HG03039 (cell line): Measurements from ENCODE around the gene SYNE2.

ENCODE experiments used
- ATAC-seq: cut with Tn5 transposase; IDR thresholded peaks from one replicate; pipeline ENCODE4 v1.9.1; 2021; ENCODE audit warnings: mild to moderate bottlenecking, moderate library complexity; ENCODE audit not compliant: unreplicated experiment

The SYNE2 gene

DNA sequence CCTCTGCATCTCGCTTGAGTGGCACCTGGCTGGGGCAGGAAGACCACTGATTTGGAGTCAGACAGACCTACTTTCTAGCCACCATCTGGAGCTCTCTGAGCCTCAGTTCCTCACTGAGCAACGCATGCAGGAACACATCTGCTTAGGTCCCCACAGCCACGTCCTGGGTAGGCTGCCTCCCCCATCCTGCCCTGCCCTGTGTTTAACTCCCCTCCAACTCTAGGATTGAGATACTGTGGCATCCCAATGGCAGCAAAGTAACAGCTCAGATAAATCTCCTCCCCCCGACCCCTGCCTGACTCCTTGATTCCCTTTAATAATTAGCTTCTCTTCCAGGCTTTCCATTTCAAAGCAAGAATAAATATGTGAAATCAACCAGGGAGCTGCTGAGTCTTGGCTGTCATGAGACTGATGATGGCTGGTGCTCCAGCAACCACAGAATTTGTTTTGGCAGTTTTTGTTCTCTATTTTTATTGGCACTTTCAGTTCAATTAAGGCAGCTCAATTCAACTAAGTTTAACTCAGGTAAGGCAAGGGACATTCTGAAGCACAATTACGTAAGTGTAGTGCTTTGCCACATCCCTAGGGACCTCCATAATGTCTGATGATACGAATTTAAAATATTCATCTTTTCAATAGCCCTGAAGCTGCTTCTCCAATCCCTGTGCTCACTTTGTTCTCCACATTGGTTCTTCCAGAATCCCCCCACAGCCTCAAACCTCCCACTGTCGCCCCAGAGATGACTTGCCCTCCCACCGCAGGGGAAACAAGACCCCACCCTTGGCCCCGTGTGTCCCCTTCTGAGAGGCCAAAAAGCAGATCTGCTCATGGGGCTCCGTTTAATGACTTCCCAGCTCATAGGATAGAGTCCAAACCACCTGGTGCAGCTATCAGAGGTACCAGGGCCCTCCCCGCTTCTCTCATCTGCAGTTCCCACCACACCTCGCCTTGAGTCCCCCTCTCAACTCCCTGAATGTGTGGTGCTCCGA lies 383.1 kb downstream of the SYNE2 start:
- peak; percentile 48 for ATAC-seq

DNA sequence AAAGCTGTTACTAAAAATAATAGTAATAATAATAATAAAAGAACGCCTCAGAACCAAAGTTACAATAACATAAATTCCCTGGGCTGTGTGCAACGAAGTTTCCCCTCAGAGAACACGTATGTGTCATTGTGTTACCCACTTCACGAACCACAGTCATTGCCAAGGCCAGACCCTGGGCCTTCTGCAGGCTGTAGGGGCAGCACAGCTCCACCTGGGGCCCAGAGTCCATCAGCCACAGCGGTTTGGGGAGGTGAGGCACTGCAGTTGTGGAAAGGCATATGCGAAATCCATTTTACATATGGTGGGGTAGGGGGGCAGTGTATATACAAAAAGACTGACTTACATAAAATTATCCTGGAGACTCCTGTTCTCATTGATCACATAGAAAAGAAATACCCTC lies 385.2 kb downstream of the SYNE2 start:
- ATAC-seq, result no peak

- ATAC-seq, result no peak
These were observed 385.8 kb downstream of the SYNE2 start for GRCh38 chr14:64238631-64239030.

DNA sequence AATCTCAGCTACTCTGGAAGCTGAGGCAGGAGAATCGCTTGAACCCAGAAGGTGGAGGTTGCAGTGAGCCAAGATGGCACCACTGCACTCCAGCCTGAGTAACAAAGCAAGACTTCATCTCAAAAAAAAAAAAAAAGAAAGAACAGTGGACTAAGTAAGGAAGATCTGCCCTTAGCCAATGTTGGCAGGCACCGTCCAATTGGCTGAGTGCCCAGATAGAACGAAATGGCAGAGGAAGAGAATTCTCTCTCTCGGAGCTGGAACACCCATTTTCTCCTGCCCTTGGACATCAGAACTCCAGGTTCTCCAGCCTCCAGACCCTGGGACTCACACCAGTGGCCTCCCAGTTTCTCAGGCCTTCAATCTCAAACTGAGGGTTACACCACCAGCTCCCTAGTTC lies 391.5 kb downstream of the SYNE2 start:
- no peak for ATAC-seq

DNA sequence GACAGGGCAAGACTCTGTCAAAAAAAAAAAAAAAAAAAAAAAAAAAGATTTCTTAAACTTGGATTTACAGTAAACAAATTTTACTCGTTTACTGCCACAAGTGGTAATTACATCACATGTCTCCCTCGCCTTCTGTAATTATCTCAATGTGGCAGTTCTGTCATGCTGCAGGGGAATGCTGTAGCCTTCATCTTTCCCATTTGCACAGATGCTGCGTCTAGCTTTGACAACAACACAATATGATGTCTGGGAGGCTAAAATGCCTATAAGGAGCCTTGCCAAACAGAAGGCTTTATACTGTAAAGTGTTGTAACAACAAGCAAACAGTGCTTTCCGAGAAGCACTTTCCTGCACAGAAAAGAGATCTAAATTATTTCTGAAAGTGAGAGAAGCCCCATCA lies 392.7 kb downstream of the SYNE2 start:
- no peak for ATAC-seq

- no peak for ATAC-seq
These were observed 393.9 kb downstream of the SYNE2 start for GRCh38 chr14:64246688-64247087.

DNA sequence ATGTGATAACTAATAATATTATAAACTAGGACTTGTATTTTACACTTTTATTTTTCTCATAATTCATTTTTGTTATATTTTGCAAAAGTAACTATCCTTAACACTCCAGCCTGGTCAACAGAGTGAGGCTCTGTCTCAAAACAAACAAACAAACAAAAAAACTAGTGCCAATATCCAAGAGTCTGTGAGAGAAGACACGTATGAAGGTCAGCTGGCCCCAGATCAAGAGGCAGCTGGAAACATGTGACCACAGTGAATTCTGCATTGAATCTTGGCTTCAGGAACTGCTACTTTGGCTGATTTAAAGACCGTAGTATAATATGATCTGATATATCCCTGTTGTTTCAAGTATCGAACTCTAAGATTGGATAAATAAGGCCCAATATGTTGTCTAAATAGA lies 394.4 kb downstream of the SYNE2 start:
- ATAC-seq, result no peak

DNA sequence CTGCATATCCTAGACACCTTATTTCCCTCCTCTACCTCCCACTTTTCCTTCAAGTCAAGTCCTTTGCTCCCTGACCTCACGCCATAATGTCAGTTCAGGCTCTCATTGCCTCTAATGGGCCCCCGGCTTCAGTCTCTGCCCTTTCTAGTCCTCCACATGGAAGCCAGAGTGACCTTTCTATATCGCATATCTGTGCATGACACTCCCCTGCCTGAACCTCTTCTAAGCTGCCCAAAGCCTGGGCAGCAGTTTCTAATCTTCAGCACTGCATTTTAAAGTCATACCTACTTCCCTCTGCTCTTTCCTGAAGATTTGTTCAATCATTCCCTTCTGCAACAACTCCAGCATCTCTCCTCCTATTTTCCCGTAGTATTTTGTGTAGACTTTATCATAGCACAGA lies 395.9 kb downstream of the SYNE2 start:
- no peak for ATAC-seq

DNA sequence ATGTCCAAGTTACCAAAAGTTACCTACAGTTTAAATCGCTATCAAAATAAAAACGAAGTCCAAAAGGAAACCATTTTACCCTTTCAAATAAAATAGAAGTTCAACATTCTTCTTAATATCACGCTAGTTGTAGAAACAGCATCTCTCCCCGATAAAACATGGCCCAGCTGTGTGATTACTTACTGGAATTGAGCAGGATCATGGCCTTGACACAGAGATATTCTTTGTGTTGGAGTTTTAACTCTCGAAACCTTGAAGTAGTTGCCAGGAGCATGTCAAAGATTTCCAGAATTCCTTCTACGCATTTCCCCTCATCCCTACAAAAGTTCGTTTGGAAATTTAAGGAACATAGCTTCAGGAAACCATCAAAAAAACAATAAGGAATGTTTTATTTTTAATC lies 396.6 kb downstream of the SYNE2 start:
- no peak for ATAC-seq

DNA sequence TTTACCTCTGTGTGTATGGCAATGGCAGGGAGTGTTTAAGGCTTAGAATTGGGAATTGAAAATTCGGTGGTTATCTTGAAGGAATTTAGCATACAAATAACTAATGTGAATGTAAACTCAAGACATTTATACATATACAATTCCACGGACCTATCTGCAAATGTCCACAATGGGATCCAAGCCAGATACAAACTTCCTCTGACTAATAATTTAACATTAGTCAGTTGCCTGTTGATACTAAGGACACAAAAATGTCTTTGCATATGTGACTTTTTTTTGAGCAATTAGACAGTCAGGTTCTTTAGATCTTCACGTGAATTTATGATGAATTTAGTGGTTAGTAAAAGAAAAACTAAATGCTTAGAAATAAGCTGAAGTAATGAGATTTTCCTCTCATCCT lies 400.9 kb downstream of the SYNE2 start:
- ATAC-seq, result no peak

- no peak for ATAC-seq
These were observed 403.0 kb downstream of the SYNE2 start for GRCh38 chr14:64255756-64256155.

GRCh38 chr14:64260418-64260817 lies 407.6 kb downstream of the SYNE2 start:
- no peak for ATAC-seq

DNA sequence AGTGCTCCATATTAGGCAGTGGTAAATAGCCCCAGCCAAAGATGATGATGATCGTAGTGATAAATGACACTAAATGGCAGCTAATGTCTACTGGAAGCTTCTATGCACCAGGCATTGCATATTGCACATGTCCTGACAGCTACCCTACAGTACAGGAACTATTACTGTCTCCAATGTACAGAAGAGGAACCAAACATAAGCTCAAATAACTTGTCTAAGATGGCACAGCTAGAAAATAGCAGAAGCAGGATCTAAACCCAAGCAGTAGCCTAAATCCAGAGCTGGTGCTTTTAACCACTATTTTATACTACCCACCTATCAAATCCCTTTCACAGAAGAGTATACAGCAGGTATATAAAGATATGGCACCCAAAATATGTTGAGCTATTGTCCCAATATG lies 412.4 kb downstream of the SYNE2 start:
- no peak for ATAC-seq

DNA sequence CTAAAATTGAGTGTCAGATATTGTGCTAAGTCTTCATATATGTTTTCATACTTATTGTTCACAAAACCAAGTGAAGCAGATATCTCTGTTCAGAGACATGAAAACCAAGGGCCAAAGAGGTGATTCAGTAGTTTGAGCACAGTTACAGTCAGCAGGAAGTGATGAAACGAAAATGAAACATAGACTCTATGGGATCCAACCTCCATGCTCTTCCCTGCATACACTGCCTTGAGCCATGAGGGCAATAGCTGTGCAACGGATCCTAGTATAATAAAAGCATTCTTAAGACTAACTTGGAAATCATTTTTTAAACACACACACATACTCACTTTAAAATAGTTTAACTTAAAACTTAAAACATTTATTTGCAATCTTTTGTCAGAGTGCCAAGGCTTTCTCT lies 413.4 kb downstream of the SYNE2 start:
- ATAC-seq, result no peak

GRCh38 chr14:64272019-64272418 lies 419.2 kb downstream of the SYNE2 start:
- ATAC-seq, result no peak
